IMR-90 (cell line): ENCODE results near the gene ABHD17C. TPM values are rescaled to one million over a fixed set of nuclear protein-coding genes. Genes with fewer than 3 reads are reported as not detected.

Experiments used
- ATAC-seq: fragments of 200-7000 bp; cut with Tn5 transposase; 2 replicates; pipeline ENCODE4 v1.9.1; 2020; ENCODE audit warnings: low read depth, mild to moderate bottlenecking, moderate library complexity
- BruUV-seq: library from RNA; stranded (reverse); fragments of 400-500 nt; replicated peaks from 2 replicates; lab custom pipeline; 2021; lab: Mats Ljungman, UMichigan
- CTCF ChIA-PET: fragments of 300-600 bp; formaldehyde crosslinking; extraction: SDS; loops from one replicate; lab custom pipeline; 2021; ENCODE audit warnings: antibody characterized with exemption; lab: Yijun Ruan, JAX
- POLR2A ChIA-PET: fragments of 300-600 bp; sonication (Branson Sonifier 250); formaldehyde crosslinking; loops from one replicate; lab custom pipeline; 2022; ENCODE audit warnings: antibody characterized with exemption; ENCODE audit not compliant: unreplicated experiment; lab: Charles Lee
- DNase-seq: peaks from one replicate; pipeline ENCODE4 v3.0.0; 2013
- H2AFZ ChIP-seq: replicated peaks from 2 replicates; pipeline ENCODE3; 2013; ENCODE audit warnings: low read length, mild to moderate bottlenecking; ENCODE audit not compliant: poor library complexity
- H2AK5ac ChIP-seq: 2 replicates; pipeline ENCODE4 v1.6.1; 2013; ENCODE audit warnings: low read depth, low read length, inconsistent platforms
- H2AK9ac ChIP-seq: replicated peaks from 2 replicates; pipeline ENCODE3; 2013; ENCODE audit warnings: mild to moderate bottlenecking, low read depth, low read length, moderate library complexity; ENCODE audit not compliant: poor library complexity
- H2BK120ac ChIP-seq: 2 replicates; pipeline ENCODE4 v1.6.1; 2013; ENCODE audit warnings: low read depth, low read length, inconsistent platforms
- H2BK15ac ChIP-seq: 3 replicates; pipeline ENCODE4 v1.6.1; 2013; ENCODE audit warnings: low read depth, low read length, inconsistent platforms
- H2BK20ac ChIP-seq: 2 replicates; pipeline ENCODE4 v1.6.1; 2013; ENCODE audit warnings: low read depth, mild to moderate bottlenecking, inconsistent platforms, low read length, moderate library complexity
- H2BK5ac ChIP-seq: 2 replicates; pipeline ENCODE4 v1.6.1; 2013; ENCODE audit warnings: mild to moderate bottlenecking, low read depth, low read length, inconsistent platforms; ENCODE audit not compliant: poor library complexity, severe bottlenecking
- H3K14ac ChIP-seq: replicated peaks from 2 replicates; pipeline ENCODE4 v1.6.1; 2013; ENCODE audit warnings: low read depth, low read length, inconsistent platforms
- H3K18ac ChIP-seq: 2 replicates; pipeline ENCODE4 v1.6.1; 2013; ENCODE audit warnings: low read depth, low read length, control low read depth
- H3K23ac ChIP-seq: 2 replicates; pipeline ENCODE4 v1.6.1; 2013; ENCODE audit warnings: low read depth, low read length, inconsistent platforms
- H3K27ac ChIP-seq: 2 replicates; pipeline ENCODE4 v1.5.1; 2013; ENCODE audit warnings: mild to moderate bottlenecking, control low read depth, low read length; ENCODE audit not compliant: insufficient read depth
- H3K27me3 ChIP-seq: 2 replicates; pipeline ENCODE4 v1.6.1; 2013; ENCODE audit warnings: low read length; ENCODE audit not compliant: control insufficient read depth, insufficient read depth
- H3K36me3 ChIP-seq: 2 replicates; pipeline ENCODE4 v1.6.1; 2013; ENCODE audit warnings: low read length, mixed read lengths; ENCODE audit not compliant: control insufficient read depth, insufficient read depth
- H3K4ac ChIP-seq: 2 replicates; pipeline ENCODE4 v1.6.1; 2013; ENCODE audit warnings: low read depth, low read length, inconsistent platforms
- H3K4me1 ChIP-seq: 2 replicates; pipeline ENCODE4 v1.6.1; 2013; ENCODE audit warnings: low read length, mixed read lengths; ENCODE audit not compliant: control insufficient read depth, insufficient read depth
- H3K4me2 ChIP-seq: 2 replicates; pipeline ENCODE4 v1.6.1; 2013; ENCODE audit warnings: low read depth, mild to moderate bottlenecking, control low read depth, low read length, moderate library complexity
- H3K4me3 ChIP-seq: 2 replicates; pipeline ENCODE4 v1.5.1; 2013; ENCODE audit warnings: low read depth, mild to moderate bottlenecking, control low read depth, low read length, moderate library complexity; ENCODE audit not compliant: insufficient read depth
- H3K56ac ChIP-seq: 2 replicates; pipeline ENCODE4 v1.6.1; 2013; ENCODE audit warnings: low read length, inconsistent platforms; ENCODE audit not compliant: insufficient read depth; ENCODE audit errors: extremely low read depth
- H3K79me1 ChIP-seq, 2 experiments: 2 replicates each; pipeline ENCODE4 v1.6.1; 2013; ENCODE audit warnings: low read length in 2 of 2, inconsistent platforms in 1 of 2, low read depth in 1 of 2
- H3K9ac ChIP-seq: 2 replicates; pipeline ENCODE4 v1.6.1; 2013; ENCODE audit warnings: low read depth, low read length, control low read depth
- H3K9me1 ChIP-seq: 2 replicates; pipeline ENCODE4 v1.6.1; 2013; ENCODE audit warnings: low read length, inconsistent platforms; ENCODE audit not compliant: insufficient read depth
- H3K9me3 ChIP-seq: 2 replicates; pipeline ENCODE4 v1.6.1; 2013; ENCODE audit warnings: low read length; ENCODE audit not compliant: control insufficient read depth, insufficient read depth
- H4K20me1 ChIP-seq: 2 replicates; pipeline ENCODE4 v1.6.1; 2013; ENCODE audit warnings: low read length, inconsistent platforms; ENCODE audit not compliant: insufficient read depth
- H4K5ac ChIP-seq: 2 replicates; pipeline ENCODE4 v1.6.1; 2013; ENCODE audit warnings: mild to moderate bottlenecking, low read depth, low read length, control low read depth
- H4K8ac ChIP-seq, 2 experiments: 2 replicates each; pipeline ENCODE4 v1.6.1; 2013; ENCODE audit warnings: low read depth in 2 of 2, low read length in 2 of 2, control low read depth in 1 of 2, inconsistent platforms in 1 of 2
- H4K91ac ChIP-seq: 2 replicates; pipeline ENCODE4 v1.6.1; 2013; ENCODE audit warnings: low read depth, low read length, inconsistent platforms; ENCODE audit not compliant: insufficient read depth
- BHLHE40 ChIP-seq: fragments of 150-350 bp; IDR thresholded peaks from 2 replicates; pipeline ENCODE4 v1.6.1; 2016; ENCODE audit warnings: mild to moderate bottlenecking, low read depth, low read length
- CEBPB ChIP-seq: IDR thresholded peaks from 2 replicates; pipeline ENCODE4 v1.6.1; 2012; ENCODE audit warnings: low read depth, low read length, improper control_type of control experiment
- CHD1 ChIP-seq: IDR thresholded peaks from 2 replicates; pipeline ENCODE4 v1.6.1; 2012; ENCODE audit warnings: low read depth, low read length, improper control_type of control experiment
- CTCF ChIP-seq: conservative IDR thresholded peaks from 2 replicates; pipeline ENCODE4 v1.5.1; 2012; ENCODE audit warnings: mild to moderate bottlenecking, low read depth, low read length, improper control_type of control experiment
- FOS ChIP-seq: fragments of 150-350 bp; IDR thresholded peaks from 2 replicates; pipeline ENCODE4 v1.6.1; 2016; ENCODE audit warnings: low read depth, low read length
- MAFK ChIP-seq: IDR thresholded peaks from 2 replicates; pipeline ENCODE4 v1.6.1; 2012; ENCODE audit warnings: low read depth, low read length, improper control_type of control experiment
- MAZ ChIP-seq: IDR thresholded peaks from 2 replicates; pipeline ENCODE4 v1.6.1; 2012; ENCODE audit warnings: low read depth, mild to moderate bottlenecking, low read length, improper control_type of control experiment, moderate library complexity, borderline replicate concordance
- MXI1 ChIP-seq: IDR thresholded peaks from 2 replicates; pipeline ENCODE4 v1.6.1; 2012; ENCODE audit warnings: low read depth, mild to moderate bottlenecking, low read length, moderate library complexity, borderline replicate concordance
- NFE2L2 ChIP-seq: fragments of 150-350 bp; IDR thresholded peaks from 2 replicates; pipeline ENCODE4 v1.6.1; 2016; ENCODE audit warnings: low read depth, mild to moderate bottlenecking, low read length
- POLR2A ChIP-seq: IDR thresholded peaks from 2 replicates; pipeline ENCODE4 v1.6.1; 2012; ENCODE audit warnings: mild to moderate bottlenecking, low read depth, low read length
- RAD21 ChIP-seq: IDR thresholded peaks from 2 replicates; pipeline ENCODE4 v1.6.1; 2012; ENCODE audit warnings: low read length, improper control_type of control experiment
- RCOR1 ChIP-seq: IDR thresholded peaks from 2 replicates; pipeline ENCODE4 v1.6.1; 2012; ENCODE audit warnings: mild to moderate bottlenecking, low read length, improper control_type of control experiment; ENCODE audit not compliant: insufficient replicate concordance
- RFX5 ChIP-seq: IDR thresholded peaks from 2 replicates; pipeline ENCODE4 v1.8.0; 2012; ENCODE audit warnings: low read depth, mild to moderate bottlenecking, low read length, moderate library complexity
- SMC3 ChIP-seq: fragments of 150-350 bp; IDR thresholded peaks from 2 replicates; pipeline ENCODE4 v1.6.1; 2016; ENCODE audit warnings: low read depth, mild to moderate bottlenecking, antibody characterized with exemption, low read length, moderate library complexity
- dilution Hi-C: fragments of 300-500 bp; cut with HindIII; formaldehyde crosslinking; loops from one replicate; pipeline ENCODE4 v1.14.3; 2018; ENCODE audit warnings: low sequenced_read_pairs; ENCODE audit not compliant: unreplicated experiment
- in situ Hi-C: fragments of 300-500 bp; cut with MboI; formaldehyde crosslinking; loops from 3 replicates; pipeline ENCODE4 v1.14.3; 2019; ENCODE audit warnings: low sequenced_read_pairs, inconsistent platforms, mixed read lengths
- intact Hi-C: fragments of 100-400 bp; cut with micrococcal nuclease; formaldehyde crosslinking; loops from 2 replicates; pipeline ENCODE4 v1.10.0; 2022
- polyA plus RNA-seq, 3 experiments: library from polyadenylated mRNA; depleted of rRNA; stranded (reverse); fragments of >200 nt; gene quantifications; 2 replicates each; pipeline ENCODE4 v1.2.3, GENCODE V29; 2012; ENCODE audit warnings: low replicate concordance in 1 of 3
- total RNA-seq: library from RNA; depleted of rRNA; stranded (reverse); fragments of >200 nt; gene quantifications from 2 replicates; pipeline ENCODE4 v1.2.3, GENCODE V29; 2012
- TF ChIP-seq, protein P1 (sequence below): fragments of 150-350 bp; IDR thresholded peaks from 2 replicates; pipeline ENCODE4 v1.6.1; 2017; ENCODE audit warnings: mild to moderate bottlenecking, antibody characterized with exemption, low read length, low read depth
- TF ChIP-seq, protein P2 (sequence below): fragments of 150-350 bp; IDR thresholded peaks from 2 replicates; pipeline ENCODE4 v1.6.1; 2016; ENCODE audit warnings: low read depth, mild to moderate bottlenecking, low read length, moderate library complexity, borderline replicate concordance

The ABHD17C gene
- total and polyA plus RNA-seq, 2 of the 4 experiments (the other 2 are of a cell fraction) = 5.4 to 10.3 TPM

- in situ Hi-C loops (no loop called here), dilution Hi-C loops (no loop called here), intact Hi-C loops (no loop called here)
- peaks cover 53% of the 10 kb centered on the region for H3K36me3 ChIP-seq
- H4K8ac ChIP-seq = no peak overlapping the region
- no peak overlapping the region for H2BK15ac ChIP-seq
- H3K18ac ChIP-seq = no peak overlapping the region
- peaks cover 15 to 61% of the 10 kb centered on the region in 2 experiments; a peak in 3 of 4 replicates for H3K79me1 ChIP-seq
- no peaks in the 10 kb centered on the region for H3K27me3 ChIP-seq
- no peak overlapping the region for H2AK5ac ChIP-seq
- ATAC-seq (no peak), DNase-seq (no peak)
- H3K4me1 ChIP-seq = peaks cover 22% of the 10 kb centered on the region
- H3K23ac ChIP-seq = no peak overlapping the region; the same call in 1 of the 2 replicates
- no peaks in the 10 kb centered on the region for H3K9me3 ChIP-seq
- no peak overlapping the region for H2BK5ac ChIP-seq
- H4K20me1 ChIP-seq = peaks cover 84% of the 10 kb centered on the region
- peak overlapping the region; percentile 20 for H3K4me2 ChIP-seq
- H3K4ac ChIP-seq = no peak overlapping the region
- H4K91ac ChIP-seq = no peak overlapping the region
- peaks cover 8% of the 10 kb centered on the region; the same call in 1 of the 2 replicates for H3K9me1 ChIP-seq
- H2BK20ac ChIP-seq = no peak overlapping the region
- no peak overlapping the region for H3K9ac ChIP-seq
- no peak overlapping the region for H4K5ac ChIP-seq
- ChIA-PET POLR2A (interaction anchor here (0.6 kb wide), 1 partner anchor 71 kb away, joined by 3 read pairs; no protein-coding TSS in a partner anchor), CTCF (interaction anchor here (1.7 kb wide), 1 partner anchor 187 kb away, joined by 4 read pairs; no protein-coding TSS in a partner anchor)
- H3K56ac ChIP-seq = no peak overlapping the region
- no TSS peak for BruUV-seq
- H2AFZ ChIP-seq = no peak overlapping the region
- H3K4me3 ChIP-seq = no peak overlapping the region
- no peak overlapping the region for H2BK120ac ChIP-seq
- H3K27ac ChIP-seq = no peak overlapping the region
- TF ChIP-seq SMC3 (no peak), BHLHE40 (no peak), MAFK (no peak), RFX5 (no peak), NFE2L2 (no peak), POLR2A (no peak), RAD21 (no peak), RCOR1 (no peak), CEBPB (no peak), CTCF (no peak), MAZ (no peak), FOS (no peak), MXI1 (no peak), CHD1 (no peak)
- TF ChIP-seq, protein P1, sequence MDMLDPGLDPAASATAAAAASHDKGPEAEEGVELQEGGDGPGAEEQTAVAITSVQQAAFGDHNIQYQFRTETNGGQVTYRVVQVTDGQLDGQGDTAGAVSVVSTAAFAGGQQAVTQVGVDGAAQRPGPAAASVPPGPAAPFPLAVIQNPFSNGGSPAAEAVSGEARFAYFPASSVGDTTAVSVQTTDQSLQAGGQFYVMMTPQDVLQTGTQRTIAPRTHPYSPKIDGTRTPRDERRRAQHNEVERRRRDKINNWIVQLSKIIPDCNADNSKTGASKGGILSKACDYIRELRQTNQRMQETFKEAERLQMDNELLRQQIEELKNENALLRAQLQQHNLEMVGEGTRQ = no peak
- TF ChIP-seq, protein P2, sequence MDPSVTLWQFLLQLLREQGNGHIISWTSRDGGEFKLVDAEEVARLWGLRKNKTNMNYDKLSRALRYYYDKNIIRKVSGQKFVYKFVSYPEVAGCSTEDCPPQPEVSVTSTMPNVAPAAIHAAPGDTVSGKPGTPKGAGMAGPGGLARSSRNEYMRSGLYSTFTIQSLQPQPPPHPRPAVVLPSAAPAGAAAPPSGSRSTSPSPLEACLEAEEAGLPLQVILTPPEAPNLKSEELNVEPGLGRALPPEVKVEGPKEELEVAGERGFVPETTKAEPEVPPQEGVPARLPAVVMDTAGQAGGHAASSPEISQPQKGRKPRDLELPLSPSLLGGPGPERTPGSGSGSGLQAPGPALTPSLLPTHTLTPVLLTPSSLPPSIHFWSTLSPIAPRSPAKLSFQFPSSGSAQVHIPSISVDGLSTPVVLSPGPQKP = no peak
- H3K14ac ChIP-seq = no peak overlapping the region
- H2AK9ac ChIP-seq = no peak overlapping the region
Measured at GRCh38 chr15:80783260-80783659, 88.2 kb downstream of the ABHD17C start.
